H1 (cell line): ENCODE results near the gene GNAT1. TPM values are rescaled to one million over a fixed set of nuclear protein-coding genes. Genes with fewer than 3 reads are reported as not detected.

Experiments used
- BCL11A ChIP-seq, 2 experiments: IDR thresholded peaks; one replicate each; pipeline ENCODE4 v1.6.1; 2011; ENCODE audit warnings: low read depth in 2 of 2, low read length in 2 of 2, mild to moderate bottlenecking in 2 of 2
- CBX5 ChIP-seq: fragments of 300-800, 300-1000 bp; sonication (generic); IDR thresholded peaks from 2 replicates; pipeline ENCODE4 v1.7.1; 2016; ENCODE audit warnings: antibody characterized with exemption, low read length, low read depth
- CHD7 ChIP-seq: fragments of 300-600 bp; sonication (generic); IDR thresholded peaks from 2 replicates; pipeline ENCODE4 v1.7.1; 2012; ENCODE audit warnings: low read length, moderate library complexity, mild to moderate bottlenecking, inconsistent platforms; ENCODE audit not compliant: insufficient replicate concordance
- FOSL1 ChIP-seq: IDR thresholded peaks from 2 replicates; pipeline ENCODE4 v1.6.1; 2011; ENCODE audit warnings: mild to moderate bottlenecking, low read depth, low read length, moderate library complexity; ENCODE audit not compliant: insufficient read depth
- KDM4A ChIP-seq: IDR thresholded peaks from one replicate; pipeline ENCODE4 v1.7.1; 2012; ENCODE audit warnings: low read depth, mild to moderate bottlenecking, moderate library complexity, low read length, inconsistent platforms; ENCODE audit not compliant: severe bottlenecking
- MAX ChIP-seq: IDR thresholded peaks from 2 replicates; pipeline ENCODE4 v1.6.1; 2012; ENCODE audit warnings: inconsistent platforms
- NANOG ChIP-seq: IDR thresholded peaks from 2 replicates; pipeline ENCODE4 v1.6.1; 2011; ENCODE audit warnings: low read length, low read depth, mild to moderate bottlenecking, inconsistent platforms; ENCODE audit not compliant: insufficient read depth, poor library complexity, severe bottlenecking
- NRF1 ChIP-seq: IDR thresholded peaks from 2 replicates; pipeline ENCODE4 v1.6.1; 2011; ENCODE audit warnings: mild to moderate bottlenecking, low read depth, low read length, improper control_type of control experiment
- TBP ChIP-seq: IDR thresholded peaks from 2 replicates; pipeline ENCODE4 v1.6.1; 2011; ENCODE audit warnings: low read depth, low read length, improper control_type of control experiment
- polyA plus RNA-seq, 7 experiments: library from polyadenylated mRNA; depleted of rRNA in 3 of 7; stranded (reverse) in 5 of 7; unstranded in 2 of 7; fragments of >200 nt in 5 of 7; fragments of 200-250 nt in 2 of 7; gene quantifications; 1 replicate in 5 of 7; 2 replicates in 1 of 7; 4 replicates in 1 of 7; pipeline versions ENCODE4 v1.2.1 to v1.2.3, GENCODE V29; 2011 to 2013; ENCODE audit warnings: missing spikeins in 2 of 7, mixed read lengths in 2 of 7
- total RNA-seq: library from RNA; stranded (reverse); fragmentation: NEBNext Ultra II Directional; extraction: Animal tissue kit (Norgen Biotek cat#: 25700); gene quantifications from 2 replicates; pipeline ENCODE4 v1.2.1, GENCODE V29; 2021

GNAT1 gene
- total and polyA plus RNA-seq, 2 of the 8 experiments (the other 6 are each of a cell fraction or from before 2014, with no cell fraction given) = 0.08 TPM; not detected in 1

- TF ChIP-seq CHD7 = no peak
- TF ChIP-seq MAX = peak; percentile 35
- no peak for TF ChIP-seq NANOG
- no peak for TF ChIP-seq KDM4A
- TF ChIP-seq FOSL1 = no peak
- TF ChIP-seq TBP = peak; percentile 47; the same call in 1 of the 2 replicates
- TF ChIP-seq NRF1 = no peak
- no peak for TF ChIP-seq BCL11A (IDR thresholded peaks at IDR 0.05; ENCODE audit: low read depth in 2 of 2, low read length in 2 of 2)
- no peak for TF ChIP-seq CBX5
Observed at GRCh38 chr3:50245831-50246516, 54.6 kb downstream of the GNAT1 start (continued).
